Measurements from ENCODE around the gene NSD2.
"Not testable (repeated sequence)": the region's sequence is repeated elsewhere in the genome, so short reads cannot be mapped to it uniquely, and the experiment has no call there.

NSD2 gene

GRCh38 chr4:1993718-1994516 is 122.7 kb downstream of the NSD2 start:
- Mint-ChIP-seq H3K9me3 (peaks cover 11% of the 10 kb centered on the region), H3K36me3 (peaks cover 33% of the 10 kb centered on the region)
- not testable (repeated sequence) for H3K27ac Mint-ChIP-seq; DNase-seq (ENCODE audit: low spot score in 2 of 2); ATAC-seq (ENCODE audit: low read depth); H3K4me1 Mint-ChIP-seq; H3K27me3 Mint-ChIP-seq; H3K4me3 Mint-ChIP-seq

- ATAC-seq (ENCODE audit: low read depth) (no peak), DNase-seq (ENCODE audit: low spot score in 2 of 2) (no peak)
- H3K27ac Mint-ChIP-seq: no peak overlapping the region
- peaks cover 43% of the 10 kb centered on the region for H3K36me3 Mint-ChIP-seq
- H3K4me3 Mint-ChIP-seq: no peak overlapping the region
- no peaks in the 10 kb centered on the region for H3K27me3 Mint-ChIP-seq
- H3K9me3 Mint-ChIP-seq: peaks cover 16% of the 10 kb centered on the region
- peaks cover 13% of the 10 kb centered on the region for H3K4me1 Mint-ChIP-seq
Observed at GRCh38 chr4:1994938-1995337, 123.7 kb downstream of the NSD2 start.

GRCh38 chr4:1996866-1997611 is 125.8 kb downstream of the NSD2 start:
- Mint-ChIP-seq H3K9me3 (peaks cover 21% of the 10 kb centered on the region), H3K4me1 (peaks cover 13% of the 10 kb centered on the region), H3K27ac (no peak overlapping the region), H3K36me3 (peaks cover 50% of the 10 kb centered on the region), H3K27me3 (no peaks in the 10 kb centered on the region), H3K4me3 (no peak overlapping the region)
- no peak for ATAC-seq (ENCODE audit: low read depth)
- DNase-seq (ENCODE audit: low spot score in 2 of 2): no peak

GRCh38 chr4:1997712-1998111 is 126.5 kb downstream of the NSD2 start:
- Mint-ChIP-seq H3K27ac (no peak overlapping the region), H3K36me3 (peaks cover 54% of the 10 kb centered on the region), H3K4me3 (no peak overlapping the region), H3K9me3 (peaks cover 21% of the 10 kb centered on the region), H3K27me3 (no peaks in the 10 kb centered on the region), H3K4me1 (peaks cover 18% of the 10 kb centered on the region)
- no peak for ATAC-seq (ENCODE audit: low read depth)
- no peak for DNase-seq (ENCODE audit: low spot score in 2 of 2)

GRCh38 chr4:1998296-1998695 is 127.1 kb downstream of the NSD2 start:
- ATAC-seq (ENCODE audit: low read depth): no peak
- H3K27ac Mint-ChIP-seq: no peak overlapping the region
- no peaks in the 10 kb centered on the region for H3K27me3 Mint-ChIP-seq
- H3K9me3 Mint-ChIP-seq: peaks cover 21% of the 10 kb centered on the region
- H3K4me1 Mint-ChIP-seq: peaks cover 23% of the 10 kb centered on the region
- no peak for DNase-seq (ENCODE audit: low spot score in 2 of 2)
- H3K4me3 Mint-ChIP-seq: no peak overlapping the region
- peaks cover 59% of the 10 kb centered on the region for H3K36me3 Mint-ChIP-seq

- Mint-ChIP-seq H3K9me3 (peaks cover 21% of the 10 kb centered on the region), H3K4me1 (peaks cover 24% of the 10 kb centered on the region), H3K36me3 (peaks cover 60% of the 10 kb centered on the region)
- not testable (repeated sequence) for H3K27ac Mint-ChIP-seq; DNase-seq (ENCODE audit: low spot score in 2 of 2); ATAC-seq (ENCODE audit: low read depth); H3K4me3 Mint-ChIP-seq; H3K27me3 Mint-ChIP-seq
Observed at GRCh38 chr4:1999308-1999707, 128.1 kb downstream of the NSD2 start.

- not testable (repeated sequence) for DNase-seq (ENCODE audit: low spot score in 2 of 2); H3K27ac Mint-ChIP-seq; H3K27me3 Mint-ChIP-seq; ATAC-seq (ENCODE audit: low read depth); H3K4me3 Mint-ChIP-seq
- H3K9me3 Mint-ChIP-seq: peaks cover 14% of the 10 kb centered on the region
- H3K36me3 Mint-ChIP-seq: peaks cover 40% of the 10 kb centered on the region
- H3K4me1 Mint-ChIP-seq: peaks cover 37% of the 10 kb centered on the region
Observed at GRCh38 chr4:2003361-2003760, 132.2 kb downstream of the NSD2 start.

- Mint-ChIP-seq H3K27ac (no peak overlapping the region), H3K9me3 (no peaks in the 10 kb centered on the region), H3K4me1 (peaks cover 37% of the 10 kb centered on the region), H3K27me3 (peaks cover 3% of the 10 kb centered on the region), H3K4me3 (peak overlapping the region; percentile 11), H3K36me3 (peaks cover 14% of the 10 kb centered on the region)
- ATAC-seq (ENCODE audit: low read depth) (no peak), DNase-seq (ENCODE audit: low spot score in 2 of 2) (no peak)
Observed at GRCh38 chr4:2006367-2006766, 135.2 kb downstream of the NSD2 start.

- no peak for ATAC-seq (ENCODE audit: low read depth)
- no peak for DNase-seq (ENCODE audit: low spot score in 2 of 2)
- Mint-ChIP-seq H3K4me3 (peak overlapping the region; percentile 93), H3K4me1 (peaks cover 37% of the 10 kb centered on the region), H3K9me3 (no peaks in the 10 kb centered on the region), H3K27ac (peak overlapping the region; percentile 97), H3K36me3 (peaks cover 14% of the 10 kb centered on the region), H3K27me3 (peaks cover 3% of the 10 kb centered on the region)
Observed at GRCh38 chr4:2006956-2007653, 135.9 kb downstream of the NSD2 start.

GRCh38 chr4:2007804-2008670 is 136.8 kb downstream of the NSD2 start:
- ATAC-seq (ENCODE audit: low read depth): no peak
- Mint-ChIP-seq H3K36me3 (peaks cover 7% of the 10 kb centered on the region), H3K4me3 (peak overlapping the region; percentile 93), H3K4me1 (peaks cover 29% of the 10 kb centered on the region), H3K9me3 (no peaks in the 10 kb centered on the region), H3K27me3 (peaks cover 3% of the 10 kb centered on the region), H3K27ac (peak overlapping the region; percentile 97)
- no peak for DNase-seq (ENCODE audit: low spot score in 2 of 2)

GRCh38 chr4:2008671-2008920 is 137.4 kb downstream of the NSD2 start:
- Mint-ChIP-seq H3K9me3 (no peaks in the 10 kb centered on the region), H3K4me1 (peaks cover 26% of the 10 kb centered on the region), H3K27me3 (peaks cover 3% of the 10 kb centered on the region), H3K27ac (peak overlapping the region; percentile 97), H3K36me3 (peaks cover 4% of the 10 kb centered on the region), H3K4me3 (peak overlapping the region; percentile 93)
- ATAC-seq (ENCODE audit: low read depth): peak; percentile 5
- no peak for DNase-seq (ENCODE audit: low spot score in 2 of 2)

- H3K4me3 Mint-ChIP-seq: peak within 1 kb of the TSS; percentile 93
- peaks cover 26% of the 10 kb centered on the region for H3K4me1 Mint-ChIP-seq
- H3K27me3 Mint-ChIP-seq: peaks cover 3% of the 10 kb centered on the region
- H3K9me3 Mint-ChIP-seq: no peaks in the 10 kb centered on the region
- peaks cover 4% of the 10 kb centered on the region for H3K36me3 Mint-ChIP-seq
- DNase-seq (ENCODE audit: low spot score in 2 of 2) (peak; percentile 96 to 99), ATAC-seq (ENCODE audit: low read depth) (peak; percentile 80)
- peak within 1 kb of the TSS; percentile 97 for H3K27ac Mint-ChIP-seq
Observed at GRCh38 chr4:2008921-2009650, 137.9 kb downstream of the NSD2 start, which contains the start of gene NELFA. TSS of gene NELFA (minus strand) at chr4:2008974. CDS start at chr4:2008959, 15 bp downstream.

Data from memory B cell (primary cell).